IPS-NIHi7 (cell line): ENCODE results near the gene CDH13.

ENCODE experiments used
- DNase-seq: peaks from one replicate; pipeline ENCODE4 v3.0.0; 2012; ENCODE audit warnings: mixed read lengths; ENCODE audit errors: extremely low spot score

Gene CDH13

DNA sequence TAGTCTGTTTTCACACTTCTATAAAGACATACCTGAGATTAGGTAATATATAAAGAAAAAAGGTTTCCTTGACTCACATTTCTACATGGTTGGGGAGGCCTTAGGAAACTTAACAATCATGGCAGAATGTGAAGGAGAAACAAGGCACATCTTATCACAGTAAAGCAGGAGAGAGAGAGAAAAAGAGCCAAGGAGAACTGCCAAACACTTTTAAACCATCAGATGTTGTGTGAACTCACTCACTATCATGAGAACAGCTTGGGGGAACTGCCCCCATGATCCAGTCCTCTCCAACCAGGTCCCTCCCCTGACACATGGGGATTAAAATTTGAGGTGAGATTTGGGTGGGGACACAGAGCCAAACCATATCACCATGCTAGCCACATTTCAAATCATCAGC, 547.9 kb downstream of the CDH13 start:
- DNase-seq, result no peak

DNA sequence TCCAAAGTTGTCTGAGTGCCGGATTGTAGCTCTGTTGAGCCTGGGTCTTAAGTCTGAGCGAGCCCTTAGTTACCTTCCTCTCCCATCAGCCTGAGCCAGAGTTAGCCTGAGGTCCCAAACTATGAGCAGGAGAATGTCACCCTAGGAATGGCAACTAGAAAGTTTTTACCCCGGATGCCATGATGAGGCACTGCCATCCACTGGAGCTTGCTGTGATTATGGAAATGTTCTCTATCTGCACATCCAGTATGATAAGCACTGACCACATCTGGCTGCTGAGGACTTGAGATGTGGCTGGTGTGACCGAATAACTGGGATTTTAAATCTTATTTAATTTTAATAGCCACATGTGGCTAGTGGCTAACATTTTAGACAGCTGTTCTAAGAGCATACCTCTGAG, 550.0 kb downstream of the CDH13 start:
- no peak for DNase-seq

DNA sequence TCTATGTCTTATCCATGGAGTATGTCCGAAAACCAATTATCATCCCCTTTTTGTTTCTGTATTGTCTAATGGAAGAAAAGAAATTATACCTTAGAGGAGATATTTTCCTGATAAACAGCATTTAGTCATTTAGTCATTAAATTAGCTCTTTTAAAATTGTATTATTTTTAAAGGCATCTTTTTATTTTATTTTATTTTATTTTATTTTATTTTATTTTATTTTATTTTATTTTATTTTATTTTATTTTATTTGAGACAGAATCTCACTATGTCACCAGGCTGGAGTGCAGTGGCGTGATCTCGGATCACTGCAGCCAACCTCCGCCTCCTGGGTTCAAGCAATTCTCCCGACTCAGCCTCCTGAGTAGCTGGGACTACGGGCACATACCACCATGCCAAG, 559.1 kb downstream of the CDH13 start:
- no peak for DNase-seq

DNA sequence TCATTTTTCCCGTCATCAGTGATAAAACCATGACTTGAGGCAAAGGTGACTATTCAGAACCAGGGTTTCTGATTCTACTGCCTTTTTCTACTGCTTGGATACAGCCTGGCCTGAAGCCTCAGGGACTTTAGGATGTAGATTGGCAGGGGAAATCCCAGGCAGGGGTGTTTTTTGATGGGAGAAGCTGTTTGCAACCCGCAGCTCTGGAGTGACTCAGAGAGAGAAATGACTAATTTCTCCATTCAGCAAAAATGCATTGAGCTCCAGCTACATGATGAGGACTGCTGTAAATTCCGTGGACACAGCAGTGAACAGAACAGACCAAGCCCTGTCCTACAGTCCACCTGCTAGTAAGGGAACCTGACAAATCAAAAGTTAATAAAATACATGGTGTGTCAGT, 560.6 kb downstream of the CDH13 start:
- no peak for DNase-seq

DNA sequence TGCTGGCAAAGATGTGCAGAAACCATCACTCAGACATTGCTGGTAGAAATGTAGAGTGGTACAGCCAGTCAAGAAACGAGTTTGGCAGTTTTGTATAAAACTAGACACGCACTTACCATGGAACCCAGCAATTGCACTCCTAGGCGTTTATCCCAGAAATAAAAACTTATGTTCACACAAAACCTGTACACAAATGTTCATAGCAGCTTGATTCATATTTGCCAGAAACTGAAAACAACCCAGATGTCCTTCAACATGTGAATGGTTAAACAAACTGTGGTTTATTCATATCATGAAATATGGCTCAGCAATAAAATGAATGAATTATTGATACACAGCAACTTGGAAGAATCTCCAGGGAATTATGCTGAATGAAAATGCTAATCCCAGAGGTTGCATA, 570.0 kb downstream of the CDH13 start:
- DNase-seq, result no peak

DNA sequence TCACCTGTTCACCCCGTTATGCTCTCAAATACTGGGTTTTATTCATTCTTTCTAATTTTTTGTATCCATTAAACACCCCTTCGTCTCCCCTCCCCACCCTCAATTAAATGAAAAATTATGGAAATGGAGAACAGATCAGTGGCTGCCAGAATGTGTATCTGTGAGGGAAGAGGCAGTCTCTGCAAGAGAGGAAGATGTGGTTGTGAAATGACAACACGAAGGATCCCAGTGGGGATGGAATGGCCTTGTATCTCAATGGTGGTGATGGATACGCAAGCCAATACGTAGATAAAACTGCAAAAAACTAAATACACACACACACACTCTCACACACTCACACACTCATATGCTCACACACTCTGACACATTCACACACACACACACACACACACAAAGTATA, 570.7 kb downstream of the CDH13 start:
- no peak for DNase-seq

DNA sequence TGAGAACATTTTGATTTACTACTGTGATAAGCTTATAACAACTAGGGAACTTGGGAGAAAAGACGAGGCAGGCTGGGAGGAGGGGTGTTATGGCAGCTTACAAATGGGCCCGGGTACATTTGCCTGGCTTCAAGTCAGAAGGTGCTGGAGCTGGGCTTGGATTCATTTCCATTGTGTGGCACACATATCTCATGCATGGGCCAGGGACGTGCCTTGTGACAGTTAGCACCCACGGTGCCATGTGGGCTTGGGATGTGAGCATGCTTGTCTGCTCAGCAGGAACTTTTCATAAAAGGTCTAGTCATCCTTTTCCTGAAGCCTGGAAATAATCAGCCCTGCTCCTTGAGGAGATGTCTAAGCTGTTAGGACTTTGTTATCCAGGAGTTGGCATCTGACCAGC, 572.2 kb downstream of the CDH13 start:
- no peak for DNase-seq

DNA sequence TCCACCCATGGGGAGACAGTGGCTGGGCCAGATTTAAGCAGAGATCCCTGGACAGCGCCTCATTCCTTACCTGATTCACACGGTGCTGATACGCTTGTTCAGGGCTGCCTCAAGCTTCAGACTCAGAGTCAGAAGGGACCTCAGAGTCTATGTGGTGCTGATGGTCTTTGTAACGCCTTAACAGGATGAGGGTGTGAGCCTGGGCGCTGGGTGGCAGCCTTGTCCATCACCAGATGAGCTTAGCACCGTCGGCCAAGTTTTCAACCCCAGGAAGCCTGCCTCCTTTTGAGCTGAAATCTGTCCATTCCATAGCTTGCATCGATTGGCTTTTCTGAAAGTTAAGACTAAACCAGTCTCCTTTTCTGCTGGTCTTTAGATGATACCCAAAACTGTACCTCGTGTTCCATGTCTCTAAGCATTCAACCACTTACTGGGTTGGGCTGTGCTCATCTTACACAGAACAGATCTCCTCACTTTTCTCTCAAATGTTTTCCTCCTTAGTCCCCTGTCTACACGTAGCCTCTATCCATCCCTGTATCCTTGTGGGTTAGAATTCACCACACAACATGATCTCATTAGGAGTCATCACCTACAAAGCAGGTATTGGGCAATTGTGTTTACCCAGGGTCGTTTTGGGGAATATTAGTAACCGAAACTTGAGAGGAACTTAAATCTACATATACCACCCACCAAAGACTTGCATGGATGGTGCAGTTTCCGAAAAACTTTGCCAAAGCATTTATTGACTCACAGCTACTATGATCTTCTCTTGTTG, 573.4 kb downstream of the CDH13 start:
- peak; percentile 48 for DNase-seq

DNA sequence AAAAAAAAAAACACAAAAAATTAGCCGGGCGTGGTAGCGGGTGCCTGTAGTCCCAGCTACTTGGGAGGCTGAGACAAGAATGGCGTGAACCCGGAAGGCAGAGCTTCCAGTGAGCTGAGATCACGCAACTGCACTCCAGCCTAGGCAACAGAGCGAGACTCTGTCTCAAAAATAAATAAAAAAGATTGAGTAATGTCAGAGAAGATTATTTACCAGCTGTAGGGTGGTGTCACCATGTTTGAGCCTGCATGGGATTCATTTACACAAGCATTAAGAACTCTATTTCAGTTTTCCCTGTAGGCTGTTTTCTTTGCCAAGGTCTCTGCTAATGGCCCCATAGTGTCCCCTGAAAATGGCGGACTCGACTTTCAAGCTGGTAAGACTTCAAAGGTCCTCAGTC, 575.0 kb downstream of the CDH13 start:
- DNase-seq, result no peak

DNA sequence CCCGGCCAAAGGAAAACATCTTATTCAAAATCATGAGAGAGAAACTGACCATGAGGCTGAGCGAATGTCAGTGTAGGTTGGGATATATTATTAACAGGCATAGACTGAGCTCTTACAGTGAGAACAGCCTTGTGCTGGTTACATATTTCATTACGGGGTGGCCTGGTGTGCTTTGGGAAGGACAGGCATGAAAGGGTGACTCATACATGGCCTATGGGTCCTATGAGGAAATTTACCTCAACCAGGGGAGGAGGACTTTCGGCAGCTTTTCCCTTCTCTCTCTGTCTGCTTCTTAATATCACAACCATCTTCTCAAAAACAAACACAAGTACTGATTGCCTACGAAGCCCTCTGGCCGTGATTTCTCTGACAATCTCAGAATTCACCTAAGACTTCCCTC, 579.1 kb downstream of the CDH13 start:
- no peak for DNase-seq

DNA sequence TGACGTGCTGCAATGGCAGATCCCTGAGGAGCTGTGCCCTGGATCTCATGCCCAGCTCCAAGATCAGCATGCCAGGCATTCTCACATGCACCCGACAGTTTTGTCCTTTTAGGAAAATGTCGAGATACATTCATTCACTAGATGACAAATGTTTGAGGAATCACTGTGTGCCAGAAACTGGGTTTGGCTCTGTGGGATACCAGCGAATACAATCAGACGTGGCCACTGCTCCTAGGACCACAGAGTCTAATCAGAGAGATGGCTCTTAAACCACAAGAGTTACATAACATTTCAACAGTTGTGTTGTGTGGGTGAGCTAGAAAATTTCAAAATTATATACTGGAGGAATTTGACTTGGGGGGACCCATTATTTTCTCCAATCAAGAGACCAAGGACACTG, 579.7 kb downstream of the CDH13 start:
- DNase-seq, result no peak

DNA sequence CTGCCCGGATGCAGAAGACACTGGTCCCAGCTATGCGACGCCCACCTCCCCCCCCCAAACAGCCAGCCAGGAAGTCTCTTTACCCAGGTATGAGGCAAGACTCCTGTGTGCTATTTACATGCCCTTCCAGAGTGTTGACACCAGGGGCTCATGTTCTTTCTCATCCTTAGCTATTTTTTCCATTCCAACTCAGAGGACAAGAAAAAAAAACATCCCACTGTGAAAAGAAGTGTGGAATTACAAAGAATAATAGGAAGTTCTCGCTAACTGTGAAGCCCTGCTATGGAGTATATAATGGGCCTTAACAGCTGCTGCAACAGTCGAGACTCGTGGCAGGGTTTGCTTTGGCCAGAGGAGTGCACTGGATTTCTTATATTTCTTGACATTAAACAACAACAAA, 584.9 kb downstream of the CDH13 start:
- DNase-seq, result peak; percentile 26

DNA sequence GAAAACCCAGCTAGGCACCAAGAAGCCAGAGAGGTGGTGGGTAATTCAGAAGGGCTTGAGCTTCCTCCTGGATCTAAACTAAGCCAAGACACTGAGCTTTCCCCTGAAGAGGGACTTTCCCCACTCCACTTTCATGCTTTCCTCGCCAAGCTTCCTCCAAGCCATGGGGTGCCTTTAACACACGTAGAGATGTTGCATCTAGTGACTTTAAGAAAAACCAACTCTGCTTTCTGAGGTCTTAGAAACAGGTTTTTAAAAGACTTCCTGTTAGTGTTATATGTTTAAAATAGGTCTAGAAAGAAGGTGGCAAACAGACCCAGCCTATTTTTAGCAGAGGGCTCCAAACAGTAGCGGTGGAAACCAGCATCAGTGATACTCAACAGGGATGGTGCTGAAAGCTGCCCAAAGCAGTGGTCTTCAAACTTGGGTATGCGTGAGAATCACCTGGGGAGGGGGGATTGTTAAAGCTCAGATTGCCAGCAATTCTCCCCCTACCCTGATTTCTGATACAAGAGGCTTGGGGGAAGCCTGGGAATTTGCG, 585.6 kb downstream of the CDH13 start:
- DNase-seq, result no peak

DNA sequence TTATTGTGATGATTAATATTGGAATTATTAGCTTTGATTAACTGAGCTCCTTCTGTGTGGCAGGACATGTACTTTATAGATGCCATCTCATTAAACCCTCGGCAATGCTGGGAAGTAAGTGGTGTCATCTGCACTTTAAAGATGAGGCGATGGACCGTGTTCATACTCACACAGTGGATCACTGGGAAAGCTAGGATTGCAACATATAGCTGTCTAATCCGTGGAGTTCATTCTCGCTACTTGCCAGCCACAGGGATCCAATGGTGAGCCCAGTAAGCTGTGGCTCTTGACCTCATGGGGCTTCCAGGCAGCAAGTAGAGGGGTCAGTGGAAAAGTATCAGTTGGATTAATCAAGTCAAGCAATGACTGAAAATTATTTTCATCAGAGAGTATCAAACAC, 587.9 kb downstream of the CDH13 start:
- DNase-seq, result no peak

DNA sequence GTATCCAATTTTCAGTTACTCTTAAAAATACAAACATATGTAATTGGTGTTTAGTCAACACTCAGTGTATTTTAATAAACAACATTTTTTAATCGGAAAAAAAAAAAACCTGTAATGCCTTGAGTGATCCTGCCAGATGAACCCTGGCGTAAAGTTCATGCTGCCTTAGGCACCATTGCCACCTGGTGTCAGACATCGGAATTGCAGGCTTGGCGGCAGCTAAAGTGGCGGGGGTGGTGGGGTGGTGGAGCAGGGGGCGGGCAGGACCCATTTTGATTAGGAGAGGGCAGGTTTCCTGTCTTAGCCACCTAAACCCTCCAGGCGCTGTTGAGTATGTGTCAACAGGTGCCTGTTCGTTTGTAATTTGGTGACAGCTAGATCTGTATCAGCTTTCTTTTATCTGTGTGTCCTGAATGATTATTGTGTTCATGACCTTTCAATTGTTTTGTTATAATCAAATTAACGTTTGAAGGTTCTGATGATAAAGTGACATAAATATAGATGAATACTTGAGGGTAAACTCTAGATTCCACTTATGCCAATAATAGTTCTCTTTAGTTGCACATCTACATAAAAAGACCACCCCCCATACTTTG, 588.7 kb downstream of the CDH13 start:
- DNase-seq, result peak; percentile 92

DNA sequence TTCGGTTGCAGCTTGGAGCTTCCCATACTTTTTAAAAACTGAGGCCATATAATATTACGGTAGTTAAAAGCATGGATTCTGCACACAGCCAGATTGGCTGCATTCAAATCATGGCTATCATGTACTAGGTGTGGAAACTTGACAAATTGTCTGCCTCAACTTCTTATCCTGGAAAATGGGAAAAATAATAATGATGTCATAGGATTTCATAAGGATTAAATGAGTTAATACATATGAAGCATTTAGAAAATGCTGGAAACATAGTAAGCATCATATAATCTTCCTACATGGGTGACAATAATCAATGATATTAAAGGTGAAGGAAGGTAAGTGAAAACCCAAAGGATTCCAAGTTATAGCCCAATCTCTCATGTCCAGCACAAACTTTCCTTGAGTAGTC, 592.5 kb downstream of the CDH13 start:
- no peak for DNase-seq

DNA sequence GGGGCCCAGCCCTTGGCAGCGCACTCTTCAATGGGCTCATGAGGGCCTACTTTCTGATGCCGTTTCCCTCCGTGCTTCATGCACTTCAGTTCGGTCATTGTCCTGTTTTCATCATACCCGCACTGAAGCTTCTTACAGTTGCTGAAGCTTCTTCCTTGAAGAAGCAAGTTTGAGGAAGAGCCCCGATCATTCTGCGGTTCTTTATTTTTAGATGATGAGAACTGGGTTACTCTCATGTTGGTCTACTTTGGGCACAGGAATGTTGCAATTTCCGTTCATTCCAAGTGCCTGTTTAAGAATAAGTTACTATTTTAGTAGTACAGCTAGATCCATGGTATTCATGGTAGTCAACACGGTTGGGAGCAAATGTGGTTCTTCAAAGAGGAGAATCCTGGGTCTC, 593.3 kb downstream of the CDH13 start:
- no peak for DNase-seq

DNA sequence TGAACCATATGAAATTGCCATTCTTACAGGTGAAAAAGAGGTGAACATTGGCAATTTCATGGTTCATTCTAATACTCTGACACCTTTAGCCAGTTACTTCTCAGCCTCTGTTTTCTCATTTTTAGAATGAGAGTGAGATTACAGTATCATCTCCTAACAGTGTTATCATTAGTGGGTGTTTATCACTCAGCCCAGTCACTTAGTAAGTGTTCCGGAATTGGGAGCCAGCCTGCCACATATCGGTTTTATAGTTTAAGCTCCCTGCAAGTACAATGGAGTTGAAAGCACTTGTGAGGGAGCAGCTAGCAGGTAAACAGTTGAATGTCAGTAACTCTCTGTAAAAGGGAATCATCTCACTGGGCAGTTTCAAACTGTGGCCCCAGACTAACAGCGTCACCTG, 597.9 kb downstream of the CDH13 start:
- no peak for DNase-seq

DNA sequence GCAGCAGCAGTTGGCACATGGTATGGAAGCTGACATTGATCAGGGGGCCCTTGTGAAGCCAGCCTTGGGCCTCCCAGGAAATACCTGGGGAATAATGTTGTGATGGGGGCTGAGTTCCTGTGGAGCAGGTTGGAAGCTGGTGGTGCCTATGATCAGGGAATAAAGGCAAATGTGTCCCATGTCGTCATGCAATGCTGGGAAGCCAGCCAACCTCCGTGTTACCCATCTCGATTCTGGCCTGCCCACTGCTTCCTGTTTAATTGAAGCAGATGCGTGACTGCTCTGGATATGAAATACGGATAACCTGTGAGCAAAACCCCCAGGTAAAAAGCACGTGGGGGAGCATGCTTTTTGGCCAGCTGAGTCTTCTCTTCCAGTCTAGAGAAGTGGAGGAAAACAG, 600.6 kb downstream of the CDH13 start:
- DNase-seq, result no peak

DNA sequence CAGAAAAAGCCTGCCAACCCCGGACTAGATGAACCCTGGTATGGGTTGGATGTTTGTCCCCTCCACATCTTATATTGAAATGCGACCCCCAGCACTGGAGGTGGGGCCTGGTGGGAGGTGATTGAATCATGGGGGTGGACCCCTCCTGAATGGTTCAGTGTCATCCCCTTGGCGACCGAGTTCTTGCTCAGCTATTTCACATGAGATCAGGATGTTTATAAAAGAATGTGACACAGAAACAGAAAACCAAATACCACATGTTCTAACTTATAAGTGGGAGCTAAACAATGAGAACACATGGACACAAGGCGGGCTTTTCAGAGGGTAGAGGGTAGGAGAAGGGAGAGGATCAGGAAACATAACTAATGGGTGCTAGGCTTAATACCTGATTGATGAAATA, 605.0 kb downstream of the CDH13 start:
- DNase-seq, result no peak

DNA sequence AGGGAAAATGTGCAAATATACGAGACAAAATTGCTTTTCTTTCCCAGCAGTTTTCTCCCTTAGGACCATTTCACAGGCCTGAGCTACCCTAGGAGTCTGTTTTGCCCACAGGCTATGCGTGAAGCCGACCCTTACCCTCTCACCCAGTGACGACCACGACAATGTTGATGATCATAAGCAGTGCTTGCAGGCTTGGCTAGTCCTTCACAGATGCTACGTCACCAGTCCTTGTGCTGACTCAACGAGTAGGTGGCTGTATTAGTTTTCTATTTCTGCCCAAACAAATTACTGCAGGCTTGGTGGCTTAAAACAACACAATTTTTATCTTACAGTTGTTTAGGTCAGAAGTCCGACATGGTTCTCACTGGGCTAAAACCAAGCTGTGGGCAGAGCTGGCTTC, 606.4 kb downstream of the CDH13 start:
- DNase-seq, result no peak

DNA sequence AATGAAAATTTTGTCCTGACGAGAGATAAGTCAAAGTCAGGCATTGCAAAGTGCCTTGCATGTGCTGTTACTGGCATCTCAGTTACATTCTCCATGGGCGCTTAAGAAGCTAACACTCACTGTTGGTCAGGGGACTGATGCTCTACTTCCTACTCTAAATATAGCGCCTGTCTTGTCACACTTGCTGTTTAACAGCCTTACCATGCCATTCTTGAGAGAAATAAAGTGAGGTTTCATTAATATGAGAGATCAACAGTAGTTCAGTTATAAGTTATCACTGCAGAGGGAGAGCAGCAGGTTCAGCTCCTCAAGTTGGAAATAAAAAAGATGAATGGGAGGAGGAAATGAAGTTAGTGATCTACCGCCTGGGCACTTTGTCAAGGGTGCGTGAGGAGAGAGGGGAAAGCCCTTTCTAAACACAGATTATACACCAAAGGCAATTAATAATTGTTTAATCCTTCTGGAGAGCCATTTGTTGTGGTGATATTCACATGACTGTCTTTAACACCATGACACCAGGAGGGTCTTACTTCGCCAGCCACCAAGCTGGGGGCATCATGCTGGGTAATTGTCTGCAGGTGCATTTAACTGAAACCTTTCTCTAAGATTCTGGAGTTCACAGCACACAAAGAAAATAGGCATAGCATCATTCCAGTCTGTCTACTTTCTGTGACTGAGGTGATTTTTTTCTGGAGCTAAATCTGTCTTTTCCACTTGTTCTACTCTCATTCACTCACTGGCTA, 612.4 kb downstream of the CDH13 start:
- DNase-seq, result no peak

DNA sequence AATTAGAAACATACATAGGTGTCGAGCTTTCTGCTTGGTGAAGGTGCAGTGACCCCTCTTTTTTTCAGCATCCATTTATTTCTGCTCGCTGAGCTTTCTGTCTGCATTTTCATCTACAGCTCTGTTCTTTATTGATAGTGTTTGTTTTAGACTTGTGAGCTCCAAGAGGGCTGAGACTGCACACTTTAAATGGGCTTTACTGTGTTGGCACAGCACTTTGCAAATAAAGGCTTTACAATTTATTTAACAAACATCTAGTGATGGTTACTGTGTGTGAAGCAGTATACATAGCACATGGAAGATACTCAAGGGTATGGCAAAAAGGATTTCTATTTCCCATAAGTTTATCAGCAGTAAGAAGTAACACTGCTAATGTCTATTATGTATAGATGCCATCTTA, 617.3 kb downstream of the CDH13 start:
- DNase-seq, result no peak
